Panc1 (cell line): Measurements from ENCODE around the gene NT5DC3. TPM values are rescaled to one million over a fixed set of nuclear protein-coding genes. Genes with fewer than 3 reads are reported as not detected.

ENCODE experiments used
- ATAC-seq: fragments of 200-7000 bp; cut with Tn5 transposase; 2 replicates; pipeline ENCODE4 v1.9.1; 2020; ENCODE audit warnings: mild to moderate bottlenecking, moderate library complexity
- BruUV-seq: library from RNA; stranded (reverse); fragments of 400-500 nt; replicated peaks from 2 replicates; lab custom pipeline; 2021; lab: Mats Ljungman, UMichigan
- CTCF ChIA-PET: fragments of 300-600 bp; sonication (Branson Sonifier 250); formaldehyde crosslinking; loops from one replicate; lab custom pipeline; 2022; ENCODE audit warnings: antibody characterized with exemption; lab: Charles Lee
- POLR2A ChIA-PET: fragments of 300-600 bp; sonication (Branson Sonifier 250); formaldehyde crosslinking; loops from one replicate; lab custom pipeline; 2022; ENCODE audit warnings: antibody characterized with exemption; lab: Charles Lee
- DNase-seq: peaks from one replicate; pipeline ENCODE4 v3.0.0-alpha.2; 2010; ENCODE audit warnings: low read depth, low spot score
- H3K27ac ChIP-seq: 2 replicates; pipeline ENCODE4 v1.5.1; 2011; ENCODE audit warnings: mild to moderate bottlenecking, low read length, inconsistent platforms
- H3K27me3 ChIP-seq: fragments of 200-500 bp; sonication (Bioruptor generic); 2 replicates; pipeline ENCODE4 v1.6.0; 2014; ENCODE audit warnings: low read length, inconsistent platforms; ENCODE audit not compliant: control insufficient read depth, insufficient read depth
- H3K36me3 ChIP-seq: fragments of 200-500 bp; sonication (Bioruptor generic); 2 replicates; pipeline ENCODE4 v1.5.1; 2014; ENCODE audit warnings: inconsistent platforms, mild to moderate bottlenecking, low read length, moderate library complexity; ENCODE audit not compliant: control insufficient read depth, insufficient read depth
- H3K4me1 ChIP-seq: 2 replicates; pipeline ENCODE4 v1.5.1; 2011; ENCODE audit warnings: inconsistent platforms, mild to moderate bottlenecking, low read length, moderate library complexity; ENCODE audit not compliant: control insufficient read depth, insufficient read depth
- H3K4me3 ChIP-seq, 2 experiments: 2 replicates each; pipeline ENCODE4 v1.5.1; 2011 to 2012; ENCODE audit warnings: low read depth in 2 of 2, low read length in 2 of 2, mild to moderate bottlenecking in 2 of 2, inconsistent platforms in 1 of 2, moderate library complexity in 1 of 2
- H3K9me3 ChIP-seq: fragments of 200-500 bp; sonication (Bioruptor generic); 2 replicates; pipeline ENCODE4 v1.5.1; 2014; ENCODE audit warnings: low read depth, mild to moderate bottlenecking, inconsistent platforms, low read length, moderate library complexity; ENCODE audit not compliant: control insufficient read depth, insufficient read depth
- CTCF ChIP-seq: fragments of 450-650 bp; IDR thresholded peaks from 2 replicates; pipeline ENCODE4 v1.5.1; 2017; ENCODE audit warnings: mild to moderate bottlenecking
- POLR2AphosphoS5 ChIP-seq: IDR thresholded peaks from 2 replicates; pipeline ENCODE4 v1.6.1; 2012; ENCODE audit warnings: mild to moderate bottlenecking, low read depth, low read length, moderate library complexity
- REST ChIP-seq, 2 experiments: IDR thresholded peaks; 2 replicates each; pipeline ENCODE4 v1.6.1; 2011 to 2012; ENCODE audit warnings: low read depth in 2 of 2, control low read depth in 1 of 2, low read length in 1 of 2, mild to moderate bottlenecking in 1 of 2, moderate library complexity in 1 of 2; ENCODE audit not compliant: insufficient read depth in 1 of 2
- SIN3A ChIP-seq: IDR thresholded peaks from 2 replicates; pipeline ENCODE4 v1.6.1; 2012; ENCODE audit warnings: low read depth, mild to moderate bottlenecking, low read length, moderate library complexity, borderline replicate concordance; ENCODE audit not compliant: insufficient read depth
- TCF7L2 ChIP-seq: IDR thresholded peaks from 2 replicates; pipeline ENCODE4 v1.6.1; 2011; ENCODE audit warnings: mild to moderate bottlenecking, low read depth, low read length, inconsistent platforms
- in situ Hi-C: cut with HindIII; loops from 2 replicates; pipeline ENCODE4 v1.10.0; 2016; ENCODE audit warnings: low sequenced_read_pairs, low pct_unique_long_range_greater_than_20kb
- intact Hi-C: fragments of 100-400 bp; cut with micrococcal nuclease; formaldehyde crosslinking; loops from one replicate; pipeline ENCODE4 v1.10.0; 2022; ENCODE audit not compliant: unreplicated experiment
- total RNA-seq: library from RNA; stranded (reverse); gene quantifications from one replicate; pipeline ENCODE4 v1.2.1, GENCODE V29; 2021; ENCODE audit not compliant: unreplicated experiment

NT5DC3 gene
- total RNA-seq, 1 experiment from 2014 or later, result 24.9 TPM

GRCh38 chr12:103799857-103800771, 40.9 kb downstream of the NT5DC3 start:
- H3K27me3 ChIP-seq, result no peaks in the 10 kb centered on the region
- peaks cover 5% of the 10 kb centered on the region for H3K36me3 ChIP-seq
- DNase-seq, result no peak
- no TSS peak for BruUV-seq
- ChIA-PET CTCF (no interaction called here), POLR2A (no interaction called here)
- intact Hi-C loops, result no loop called here
- TF ChIP-seq POLR2AphosphoS5 (no peak), REST (IDR thresholded peaks at IDR 0.05; ENCODE audit: insufficient read depth in 1 of 2, low read depth in 2 of 2, low read length in 1 of 2) (no peak), CTCF (no peak), TCF7L2 (no peak), SIN3A (no peak)
- no peak overlapping the region for H3K27ac ChIP-seq
- peaks cover 15% of the 10 kb centered on the region for H3K4me1 ChIP-seq
- in situ Hi-C loops, result no loop called here
- ATAC-seq, result no peak
- H3K9me3 ChIP-seq, result no peaks in the 10 kb centered on the region
- no peak overlapping the region for H3K4me3 ChIP-seq

GRCh38 chr12:103799504-103799856, 41.6 kb downstream of the NT5DC3 start:
- H3K4me3 ChIP-seq, result no peak overlapping the region
- no TSS peak for BruUV-seq
- peaks cover 9% of the 10 kb centered on the region for H3K4me1 ChIP-seq
- POLR2A ChIA-PET, result no interaction called here
- in situ Hi-C loops (no loop called here), intact Hi-C loops (no loop called here)
- TF ChIP-seq TCF7L2, result no peak
- TF ChIP-seq REST (IDR thresholded peaks at IDR 0.05; ENCODE audit: insufficient read depth in 1 of 2, low read depth in 2 of 2, low read length in 1 of 2), result no peak
- TF ChIP-seq SIN3A, result no peak
- TF ChIP-seq POLR2AphosphoS5, result no peak
- no peak for TF ChIP-seq CTCF
- H3K27ac ChIP-seq, result no peak overlapping the region
- CTCF ChIA-PET, result no interaction called here
- DNase-seq (no peak), ATAC-seq (no peak)
- peaks cover 5% of the 10 kb centered on the region for H3K36me3 ChIP-seq
- H3K9me3 ChIP-seq, result no peaks in the 10 kb centered on the region
- H3K27me3 ChIP-seq, result no peaks in the 10 kb centered on the region
